ENCODE results near the gene TRIM40.

TRIM40 gene

GRCh38 chr6:30157581-30157980, 21.6 kb downstream of the TRIM40 start:
- no peak for DNase-seq (ENCODE audit: extremely low spot score)
- POLR2A ChIA-PET = no interaction called here
- CTCF ChIA-PET = interaction anchor here (2.0 kb wide), 1 partner anchor 11 kb away, joined by 4 read pairs; no protein-coding TSS in a partner anchor
- no peak for TF ChIP-seq CTCF (IDR thresholded peaks at IDR 0.05; ENCODE audit: control extremely low read depth, extremely low read depth, low read depth, missing control alignments)

- no peak for TF ChIP-seq CTCF (IDR thresholded peaks at IDR 0.05; ENCODE audit: control extremely low read depth, extremely low read depth, low read depth, missing control alignments)
- CTCF ChIA-PET = interaction anchor here (1.2 to 2.0 kb wide), 2 partner anchors 10 to 27 kb away, joined by 4 to 5 read pairs; no protein-coding TSS in a partner anchor
- DNase-seq (ENCODE audit: extremely low spot score) = no peak
- POLR2A ChIA-PET = no interaction called here
These were observed 22.1 kb downstream of the TRIM40 start for GRCh38 chr6:30157999-30158398.

- CTCF ChIA-PET = interaction anchor here (1.2 to 2.0 kb wide), 2 partner anchors 10 to 28 kb away, joined by 4 to 5 read pairs; no protein-coding TSS in a partner anchor
- POLR2A ChIA-PET = no interaction called here
- DNase-seq (ENCODE audit: extremely low spot score) = peak; percentile 45
- TF ChIP-seq CTCF (IDR thresholded peaks at IDR 0.05; ENCODE audit: control extremely low read depth, extremely low read depth, low read depth, missing control alignments) = no peak
These were observed 22.6 kb downstream of the TRIM40 start for GRCh38 chr6:30158475-30159040.

- TF ChIP-seq CTCF (IDR thresholded peaks at IDR 0.05; ENCODE audit: control extremely low read depth, extremely low read depth, low read depth, missing control alignments) = no peak
- CTCF ChIA-PET = no interaction called here
- POLR2A ChIA-PET = no interaction called here
- no peak for DNase-seq (ENCODE audit: extremely low spot score)
These were observed 24.3 kb downstream of the TRIM40 start for GRCh38 chr6:30160008-30160784.

GRCh38 chr6:30160785-30161531, 25.0 kb downstream of the TRIM40 start, which contains the start of gene TRIM10:
TRIM10 (minus strand) TSS chr6:30161211; CDS start chr6:30160858, 353 bp downstream.
- no peak for TF ChIP-seq CTCF (IDR thresholded peaks at IDR 0.05; ENCODE audit: control extremely low read depth, extremely low read depth, low read depth, missing control alignments)
- no peak for DNase-seq (ENCODE audit: extremely low spot score)
- POLR2A ChIA-PET = no interaction called here
- CTCF ChIA-PET = no interaction called here
